Measurements from ENCODE around the gene OR10C1.

OR10C1 gene

GRCh38 chr6:29478740-29479139 is 39.6 kb downstream of the OR10C1 start:
- DNase-seq (ENCODE audit: low spot score): no peak

GRCh38 chr6:29479560-29479959 is 40.5 kb downstream of the OR10C1 start:
- DNase-seq (ENCODE audit: low spot score): no peak

GRCh38 chr6:29483186-29483585 is 44.1 kb downstream of the OR10C1 start:
- DNase-seq (ENCODE audit: low spot score): no peak

- DNase-seq (ENCODE audit: low spot score): no peak
Observed at GRCh38 chr6:29483735-29484134, 44.6 kb downstream of the OR10C1 start.

- no peak for DNase-seq (ENCODE audit: low spot score)
Observed at GRCh38 chr6:29486577-29486976, 47.5 kb downstream of the OR10C1 start.

- no peak for DNase-seq (ENCODE audit: low spot score)
Observed at GRCh38 chr6:29487131-29487530, 48.0 kb downstream of the OR10C1 start.

- DNase-seq (ENCODE audit: low spot score): no peak
Observed at GRCh38 chr6:29487660-29488059, 48.6 kb downstream of the OR10C1 start, which contains the start of gene MAS1L. Gene MAS1L, minus strand, starts transcription at chr6:29487956. Its CDS starts 54 bp downstream, at chr6:29487902.

GRCh38 chr6:29488874-29489273 is 49.8 kb downstream of the OR10C1 start:
- no peak for DNase-seq (ENCODE audit: low spot score)

GRCh38 chr6:29489286-29489685 is 50.2 kb downstream of the OR10C1 start:
- no peak for DNase-seq (ENCODE audit: low spot score)

- DNase-seq (ENCODE audit: low spot score): no peak
Observed at GRCh38 chr6:29490055-29490454, 50.9 kb downstream of the OR10C1 start.

- DNase-seq (ENCODE audit: low spot score): no peak
Observed at GRCh38 chr6:29490552-29490951, 51.4 kb downstream of the OR10C1 start.
